Epithelial cell of alveolus of lung (primary cell): ENCODE results near the gene C14orf132. TPM values are rescaled to one million over a fixed set of nuclear protein-coding genes. Genes with fewer than 3 reads are reported as not detected.

Source experiments
- total RNA-seq: library from RNA; depleted of rRNA; stranded (reverse); fragments of >200 nt; gene quantifications from 2 replicates; pipeline ENCODE4 v1.2.1, GENCODE V29; 2015

C14orf132 gene
- total RNA-seq: 22.0 and 50.3 TPM in 2 replicates

DNA sequence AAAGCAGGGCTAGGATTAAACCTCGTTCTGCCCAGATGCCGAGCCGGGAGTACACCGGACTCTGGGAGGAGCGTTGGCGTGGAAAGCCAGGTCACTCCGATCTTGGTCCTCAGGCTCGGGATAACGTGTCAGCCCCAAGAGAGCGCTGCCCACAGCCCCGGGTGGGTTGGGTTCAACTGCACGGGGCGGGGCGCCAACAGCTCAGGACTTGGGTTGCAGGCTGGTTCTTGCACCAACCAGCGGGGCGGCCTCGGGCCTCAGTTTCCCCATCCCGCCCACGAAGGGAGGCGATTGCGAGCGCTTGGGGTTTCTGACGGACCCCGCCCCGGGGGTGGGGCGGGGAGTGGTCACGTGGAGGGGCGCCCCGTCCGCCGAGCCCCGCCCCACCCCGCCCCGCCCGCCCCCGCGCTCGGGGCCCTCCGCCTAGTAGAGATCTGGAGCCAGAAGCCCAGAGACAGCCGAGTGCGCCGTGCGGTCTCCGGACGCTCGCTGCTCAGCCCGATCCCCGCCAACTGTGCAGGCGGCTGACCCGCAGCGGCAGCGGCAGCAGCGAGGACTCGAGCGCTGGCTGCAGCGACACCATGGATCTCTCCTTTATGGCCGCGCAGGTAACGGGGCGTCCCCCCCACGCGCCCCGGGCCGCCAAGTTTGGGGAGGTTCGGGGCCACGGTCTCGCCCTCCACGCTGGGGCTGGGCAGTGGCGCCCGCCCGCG is at the start of gene C14orf132:
Gene C14orf132, plus strand, starts transcription at position 443 of the 713 bp plus-strand sequence. Its CDS starts 139 bp downstream, at position 582.

Other genes with a start within 250 kb of the C14orf132 start
- gene TUNAR, start 162.5 kb upstream of the C14orf132 start, total RNA-seq: under 0.01 TPM in 1 of 2 replicates, not detected in the other
- 43.4 and 49.1 TPM in 2 replicates for gene BDKRB2, start 165.5 kb downstream of the C14orf132 start, total RNA-seq
- gene BDKRB1, start 216.8 kb downstream of the C14orf132 start, total RNA-seq: 4.8 and 53.3 TPM in 2 replicates